HG03575 (cell line): Measurements from ENCODE around the gene NCS1.
A peak's percentile ranks its signal among the peaks of the same experiment; 100 is the strongest.

Experiments
- ATAC-seq: cut with Tn5 transposase; IDR thresholded peaks from one replicate; pipeline ENCODE4 v1.9.1; 2021; ENCODE audit not compliant: unreplicated experiment, insufficient number of reproducible peaks, low FRiP score; ENCODE audit errors: extremely low read depth

The NCS1 gene

DNA sequence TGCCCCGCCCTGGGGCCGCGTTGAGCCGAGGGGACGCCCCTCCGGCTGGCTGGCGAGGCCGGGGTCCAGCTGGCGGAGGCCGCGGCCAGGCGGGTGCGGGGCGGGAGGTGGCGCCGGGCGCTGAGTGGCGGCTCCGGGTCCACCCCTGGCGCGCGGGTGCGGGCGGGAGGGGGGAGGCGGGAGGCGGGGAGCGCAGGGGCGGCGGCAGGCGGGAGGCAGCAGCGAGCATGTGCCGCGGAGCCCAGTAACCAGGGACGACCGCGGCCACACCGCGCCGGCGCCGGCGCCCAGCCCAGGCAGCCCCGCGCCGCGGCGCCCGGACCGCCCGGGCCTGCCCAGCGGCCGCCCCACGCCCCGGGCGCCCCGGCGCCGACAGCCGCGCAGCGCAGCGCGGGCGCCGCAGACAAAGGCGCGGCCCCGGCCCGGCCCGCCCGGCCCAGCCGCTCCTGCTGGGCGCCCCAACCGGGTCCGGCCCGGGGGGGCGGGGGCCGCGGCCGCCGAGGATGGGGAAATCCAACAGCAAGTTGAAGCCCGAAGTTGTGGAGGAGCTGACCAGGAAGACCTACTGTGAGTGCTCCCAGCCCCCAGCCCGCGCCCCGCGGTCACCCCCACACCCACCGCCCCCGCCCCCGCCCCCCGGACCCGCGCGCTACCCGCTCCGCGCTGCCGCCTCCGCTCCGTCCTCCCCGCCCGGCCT lies at the start of gene NCS1:
NCS1 (plus strand) TSS at position 244 of the 697 bp plus-strand sequence; CDS start at position 504, 260 bp downstream.
- no peak for ATAC-seq

DNA sequence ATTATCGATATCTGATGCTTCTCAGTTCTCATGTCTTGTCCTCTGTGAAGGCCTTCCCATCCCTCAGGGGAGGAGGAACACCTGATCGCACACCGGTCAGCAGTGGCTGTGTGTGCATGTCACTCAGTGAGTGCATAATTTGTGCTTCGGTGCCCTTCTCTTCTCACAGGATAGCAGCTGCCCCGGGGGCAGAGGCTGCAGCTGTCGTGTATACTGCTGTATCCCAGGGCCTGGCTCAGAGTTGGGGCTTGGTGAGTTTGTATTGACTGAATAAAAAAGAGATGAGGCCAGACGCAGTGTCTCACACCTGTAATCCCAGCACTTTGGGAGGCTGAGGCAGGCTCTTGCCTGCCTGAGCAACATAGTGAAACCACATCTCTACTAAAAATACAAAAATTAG lies 49.7 kb upstream of the NCS1 start:
- ATAC-seq = no peak

DNA sequence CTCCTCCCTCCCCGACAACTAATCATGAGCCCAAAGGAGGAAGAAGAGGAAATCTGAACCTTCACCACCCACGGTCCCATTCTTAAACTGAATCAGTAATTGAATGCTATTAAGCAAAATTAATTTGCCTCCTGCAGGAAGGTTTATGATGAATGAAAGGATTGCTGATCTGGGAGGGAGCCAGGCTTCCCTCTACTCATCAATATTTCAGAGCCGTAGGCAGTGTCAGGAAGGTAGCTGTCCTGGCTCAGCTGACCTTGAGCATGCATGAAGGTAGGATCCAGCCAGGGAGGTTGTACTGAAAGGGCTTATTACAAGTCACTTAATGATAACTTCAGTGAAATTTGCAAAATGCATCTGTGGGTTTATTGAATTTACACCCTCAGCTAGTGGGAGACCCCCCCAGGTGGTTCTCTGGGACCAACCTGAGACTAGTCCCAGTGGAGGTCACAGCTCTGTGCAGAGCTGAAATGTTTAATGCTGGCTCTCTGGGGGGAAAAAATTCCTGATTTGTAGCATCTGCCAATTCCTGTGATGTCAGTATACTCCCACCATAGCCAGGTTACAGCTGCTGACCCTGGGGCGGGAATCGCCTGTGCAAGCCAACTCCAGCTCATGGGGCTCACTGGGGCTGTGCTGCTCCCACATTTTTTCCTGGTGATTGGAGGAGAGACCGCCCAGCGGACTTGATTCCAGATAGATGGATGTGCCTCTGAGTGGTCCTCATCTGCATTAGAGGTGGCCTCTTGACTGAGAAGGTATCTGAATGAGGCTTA lies 47.9 kb upstream of the NCS1 start:
- no peak for ATAC-seq

DNA sequence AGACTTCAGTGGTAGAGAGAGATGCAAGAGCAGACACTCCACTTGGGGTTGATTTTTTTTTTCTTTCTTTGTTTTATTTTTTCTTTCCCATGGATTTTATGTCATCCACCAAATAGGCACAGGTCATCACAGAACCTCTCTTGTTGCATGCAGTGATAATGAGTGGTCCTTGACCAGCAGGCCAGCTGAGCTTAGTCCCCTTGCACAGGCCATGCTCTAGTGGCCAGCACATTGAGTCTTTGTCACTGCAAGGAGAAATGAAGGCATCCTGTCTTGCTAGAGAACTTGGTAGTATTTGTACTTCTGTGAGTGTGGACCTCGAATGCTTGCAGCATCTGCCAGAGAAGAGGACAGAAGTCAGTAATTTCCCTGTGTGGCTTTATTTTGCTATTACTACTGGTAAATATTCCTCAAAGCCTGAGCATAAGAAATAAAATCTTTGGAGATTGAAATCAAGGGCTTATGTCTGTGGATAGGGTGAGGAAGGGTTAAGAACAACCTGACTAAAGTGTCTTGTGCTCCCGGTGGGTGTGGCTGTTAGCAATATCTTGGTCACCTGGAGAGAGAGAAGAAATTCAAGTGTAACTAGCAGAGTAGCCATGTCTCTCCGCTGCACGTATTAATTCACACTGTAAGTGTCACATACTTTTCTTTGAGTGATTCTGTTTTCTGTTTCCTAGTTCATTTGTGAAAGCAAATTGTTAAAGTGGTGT lies 45.3 kb upstream of the NCS1 start:
- no peak for ATAC-seq

DNA sequence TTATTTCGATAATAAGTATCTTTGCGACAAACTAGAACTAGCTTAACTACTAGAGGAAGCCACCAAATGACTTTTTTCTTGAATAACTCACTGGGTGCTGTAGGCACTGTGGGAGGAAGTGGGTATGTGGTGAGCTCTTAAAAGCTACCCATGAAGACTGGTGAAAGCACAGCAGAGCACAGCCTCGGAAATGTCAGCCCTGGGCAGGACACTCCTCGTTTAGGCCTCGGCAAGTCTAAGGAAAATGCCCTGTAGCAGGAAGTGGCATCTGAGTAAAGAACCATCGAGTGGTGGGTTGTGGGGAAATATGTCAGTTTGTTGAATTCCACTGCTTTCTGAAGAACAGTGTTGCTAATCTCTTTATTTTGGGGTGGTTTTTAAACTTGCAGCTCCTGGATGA lies 44.0 kb upstream of the NCS1 start:
- ATAC-seq = no peak

DNA sequence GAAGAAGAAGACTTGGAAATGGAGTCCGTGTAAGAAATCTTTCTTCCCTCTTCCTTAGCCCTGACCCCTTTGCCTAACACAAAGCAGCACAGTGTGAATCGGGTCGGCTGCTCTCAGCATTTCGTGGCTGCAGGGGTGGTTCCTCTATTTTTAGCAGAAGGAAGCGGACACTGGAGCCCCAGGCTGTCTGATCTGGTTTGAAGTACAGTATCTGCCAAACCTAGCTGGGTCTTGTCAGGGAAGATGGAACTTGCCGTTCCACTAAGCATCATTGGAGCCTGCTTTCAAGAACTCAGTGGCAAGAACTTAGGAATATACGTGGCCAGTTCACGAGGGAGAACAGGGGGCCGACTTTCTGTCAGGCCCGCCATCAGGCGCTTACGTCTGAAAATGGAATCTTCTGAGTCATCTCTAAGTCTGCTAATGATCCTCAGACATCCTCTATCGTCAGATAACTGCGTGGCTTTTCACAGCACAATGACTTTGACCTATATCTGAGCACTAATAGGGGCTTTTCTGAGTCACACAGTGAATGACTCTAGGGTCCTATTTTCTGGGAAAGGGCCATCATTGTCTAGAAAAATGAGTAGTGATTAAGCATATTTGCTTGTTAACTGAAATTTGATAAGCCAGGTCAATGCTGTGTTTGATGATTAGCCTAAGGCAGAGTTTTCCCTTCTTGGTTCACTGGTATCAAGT lies 43.3 kb upstream of the NCS1 start:
- ATAC-seq = peak; percentile 45

DNA sequence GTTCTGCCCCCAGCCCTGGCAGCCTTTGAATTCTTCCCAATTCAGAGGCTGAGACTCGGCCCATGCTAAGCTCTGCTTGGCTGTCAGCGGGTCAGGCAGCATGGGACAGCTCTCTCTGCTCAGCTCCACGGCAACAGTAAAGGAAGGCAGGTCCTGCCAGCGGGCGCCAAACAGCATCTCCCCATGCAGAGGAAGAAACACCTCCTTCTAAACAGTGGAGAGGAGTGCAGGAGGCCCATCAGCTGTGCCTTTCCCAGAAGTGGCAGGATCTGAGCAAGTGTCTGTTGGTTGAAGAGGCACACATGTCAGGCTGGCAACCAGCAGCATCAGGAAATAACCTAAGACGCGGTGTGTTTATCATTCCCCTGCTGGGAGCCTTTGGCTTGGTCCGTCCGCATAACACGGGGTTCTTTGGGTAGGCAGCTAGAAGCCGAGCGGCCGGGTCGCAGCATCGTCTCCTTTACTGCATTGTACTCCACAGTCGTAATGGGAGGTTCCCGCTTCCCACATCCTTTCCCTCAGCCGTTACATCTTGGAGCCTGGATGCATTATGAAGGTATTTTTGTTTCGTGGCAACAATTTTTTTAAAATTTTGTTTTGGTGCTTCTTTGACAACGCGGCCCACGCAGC lies 42.7 kb upstream of the NCS1 start:
- ATAC-seq = no peak

DNA sequence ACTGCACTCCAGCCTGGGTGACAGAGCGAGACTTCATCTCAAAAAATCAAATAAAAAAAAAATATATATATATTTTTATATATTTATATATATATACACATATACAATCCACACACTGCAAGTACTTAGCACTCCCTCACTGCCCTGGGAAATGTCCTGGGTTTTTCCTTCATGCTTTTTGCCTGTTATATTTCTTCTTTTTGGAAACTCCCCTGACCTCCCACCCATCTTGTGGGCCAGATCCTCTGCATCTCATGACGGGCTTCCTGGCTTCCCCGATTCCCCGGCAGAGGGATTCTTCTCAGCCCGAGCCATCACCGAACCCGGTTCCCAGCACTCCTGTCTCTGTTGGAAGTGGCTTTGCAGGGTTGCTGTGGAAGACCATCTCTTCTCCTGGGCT lies 39.5 kb upstream of the NCS1 start:
- ATAC-seq = no peak

DNA sequence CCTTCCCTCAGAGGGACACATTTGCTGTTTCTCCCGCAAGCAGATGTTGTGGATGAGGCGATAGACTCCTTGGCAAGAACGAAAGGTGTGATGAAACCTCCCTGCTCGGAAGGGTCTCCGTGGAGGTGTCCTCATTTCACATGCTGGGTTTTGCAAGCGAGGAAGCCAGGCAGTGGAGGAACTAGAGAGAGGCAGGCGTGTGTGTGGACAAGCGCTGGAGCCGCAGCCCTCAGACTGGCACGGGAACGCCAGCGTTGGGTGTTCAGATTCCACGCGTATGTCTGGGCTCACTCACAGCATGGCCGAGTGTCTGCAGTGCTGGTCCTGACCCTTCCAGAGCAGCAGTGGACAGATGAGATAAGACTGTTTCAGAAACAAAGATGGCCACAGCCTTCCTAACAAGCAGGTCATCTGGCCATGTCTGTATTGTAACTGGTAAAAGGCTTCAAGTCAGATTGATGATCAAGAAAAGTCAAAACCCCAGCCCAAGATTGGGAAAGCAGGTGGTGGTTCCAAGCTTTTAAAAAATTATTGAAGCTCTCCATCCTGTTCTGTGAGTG lies 35.0 kb upstream of the NCS1 start:
- no peak for ATAC-seq

DNA sequence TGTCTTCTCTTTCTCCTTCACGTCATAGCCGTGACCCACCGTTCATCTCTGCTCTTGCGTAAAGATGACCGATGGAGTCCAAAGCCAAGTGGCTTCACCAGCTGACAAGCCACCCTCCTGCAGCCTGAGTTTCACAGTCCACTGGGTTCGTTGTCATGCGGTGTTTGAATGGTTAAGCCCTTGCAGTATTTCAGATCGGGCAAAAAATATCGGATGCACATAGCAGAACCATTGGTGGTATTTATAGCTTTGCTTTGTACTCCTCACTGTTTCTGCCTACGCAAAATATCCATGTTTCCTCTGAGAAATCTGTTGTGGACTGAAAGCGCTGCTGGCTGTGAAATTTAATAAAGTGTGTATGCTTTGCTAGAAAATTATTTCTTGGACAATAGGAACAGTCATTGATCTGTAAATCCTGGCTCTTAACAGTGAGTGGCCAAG lies 34.5 kb upstream of the NCS1 start:
- ATAC-seq = no peak

DNA sequence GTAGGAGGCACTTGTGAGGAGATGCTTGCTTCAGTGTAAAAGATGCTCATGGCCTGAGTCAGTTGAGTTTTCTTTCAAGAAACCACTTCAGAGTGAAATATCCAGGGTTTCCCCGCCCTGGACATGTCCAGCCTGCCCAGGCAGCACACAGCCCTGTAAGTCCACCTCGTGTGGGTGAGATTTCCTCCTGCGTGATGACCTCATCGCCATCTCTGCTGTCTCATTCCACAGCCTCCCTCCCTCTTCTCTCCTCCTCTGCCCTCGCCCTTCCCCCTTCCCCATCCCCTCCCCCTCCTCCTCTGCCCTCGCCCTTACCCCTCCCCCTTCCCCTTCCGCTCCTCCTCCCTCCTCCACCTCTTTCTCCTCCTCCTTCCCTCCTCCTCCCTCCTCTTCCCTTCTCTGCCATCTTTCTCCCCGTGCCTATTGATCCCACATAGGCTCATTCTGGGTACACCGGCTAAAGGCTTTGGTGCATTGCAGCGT lies 34.0 kb upstream of the NCS1 start:
- no peak for ATAC-seq

DNA sequence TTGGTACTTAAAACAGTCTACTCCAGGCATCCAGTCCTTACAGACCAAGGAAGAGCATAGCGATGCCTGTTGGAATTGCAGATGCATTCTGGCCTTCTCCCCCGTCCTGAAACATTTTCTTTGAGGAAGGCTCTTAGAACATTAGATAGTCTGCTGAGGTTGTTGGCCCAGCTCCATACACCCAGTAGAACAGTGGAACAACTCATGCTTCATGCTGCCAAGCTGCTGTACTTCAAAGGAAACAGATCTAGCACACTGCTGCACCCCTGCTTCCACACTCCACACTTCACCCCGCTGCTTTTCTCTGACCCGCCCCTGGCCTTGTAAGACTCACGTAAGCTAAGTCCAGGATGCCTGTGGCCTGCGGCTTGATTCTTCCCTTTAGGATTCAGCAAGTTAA lies 33.4 kb upstream of the NCS1 start:
- no peak for ATAC-seq

DNA sequence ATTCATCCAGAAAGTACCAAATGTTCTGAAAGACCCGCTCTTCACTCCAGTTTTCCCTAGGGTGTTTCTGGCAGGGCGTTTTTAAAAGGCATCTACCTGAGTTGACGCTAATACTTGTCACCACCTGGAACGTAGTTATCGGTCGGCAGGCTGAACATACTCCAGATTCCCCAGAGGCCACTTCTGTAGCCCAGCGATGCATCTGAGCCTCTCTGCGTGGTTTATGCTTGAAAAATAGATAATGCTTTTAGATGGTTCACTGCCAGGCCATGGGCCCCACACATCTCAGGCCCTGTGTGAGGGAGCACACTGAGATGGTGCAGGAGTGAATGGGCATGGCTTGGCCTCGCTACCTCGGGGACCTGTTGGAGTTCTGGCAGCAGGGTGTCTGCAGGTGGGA lies 33.0 kb upstream of the NCS1 start:
- no peak for ATAC-seq

DNA sequence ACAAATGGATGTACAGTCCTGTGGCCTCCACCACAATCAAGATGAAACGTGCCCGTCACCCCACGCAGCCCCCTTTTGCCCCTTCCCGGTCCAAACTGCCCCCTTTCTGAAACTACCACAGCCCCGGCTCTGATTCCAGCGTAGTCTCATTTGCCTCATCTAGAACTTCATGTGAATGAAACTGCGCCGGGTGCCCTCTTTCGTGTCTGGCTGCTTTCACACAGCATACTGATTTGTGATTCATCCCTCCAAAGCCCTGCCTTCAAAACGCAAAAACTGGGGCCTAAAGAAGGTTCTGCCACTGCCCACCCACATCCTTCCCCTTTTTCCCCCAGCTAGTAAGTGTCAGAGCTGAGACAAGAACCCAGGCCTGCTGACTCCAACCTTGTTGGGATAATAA lies 31.5 kb upstream of the NCS1 start:
- ATAC-seq = no peak

DNA sequence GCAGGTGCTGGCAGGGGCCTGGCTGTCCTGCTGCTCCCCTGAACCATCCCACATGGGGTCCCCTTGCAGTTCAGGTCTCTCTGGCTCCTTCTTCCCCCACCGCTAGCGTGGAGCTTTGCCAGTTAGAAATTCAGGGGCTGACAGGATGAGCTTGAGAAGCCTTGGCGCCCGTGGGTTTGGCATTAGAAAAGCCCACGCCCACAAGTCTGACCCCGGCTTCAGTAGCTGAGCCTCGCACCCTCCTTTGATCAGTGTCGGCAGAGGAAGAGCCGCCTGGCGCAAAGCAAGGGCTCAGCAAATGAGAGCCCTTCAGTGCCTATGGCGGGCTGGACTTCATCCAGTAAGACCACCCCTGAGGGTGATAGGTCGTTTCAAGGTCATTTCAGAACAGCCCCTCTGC lies 30.1 kb upstream of the NCS1 start:
- ATAC-seq = no peak

DNA sequence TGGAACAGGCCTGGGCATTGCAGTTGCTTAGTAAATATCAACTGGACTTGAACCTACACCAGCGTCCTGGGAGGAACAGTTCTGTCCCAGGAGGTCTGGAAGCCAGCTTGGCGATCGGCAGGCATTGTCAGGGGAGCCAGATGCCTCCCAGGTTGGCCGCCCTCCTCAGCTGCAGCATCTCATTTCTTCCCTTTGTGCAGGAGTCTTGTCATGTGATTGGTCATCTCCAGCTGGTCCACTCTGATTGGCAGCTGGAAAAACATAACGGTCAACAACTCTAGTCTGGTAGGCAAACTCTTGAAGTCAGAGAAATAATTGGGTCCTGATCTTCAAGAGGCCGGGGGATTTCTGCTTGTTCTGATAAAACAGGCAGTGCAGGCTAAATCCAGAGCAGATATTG lies 29.6 kb upstream of the NCS1 start:
- ATAC-seq = no peak

DNA sequence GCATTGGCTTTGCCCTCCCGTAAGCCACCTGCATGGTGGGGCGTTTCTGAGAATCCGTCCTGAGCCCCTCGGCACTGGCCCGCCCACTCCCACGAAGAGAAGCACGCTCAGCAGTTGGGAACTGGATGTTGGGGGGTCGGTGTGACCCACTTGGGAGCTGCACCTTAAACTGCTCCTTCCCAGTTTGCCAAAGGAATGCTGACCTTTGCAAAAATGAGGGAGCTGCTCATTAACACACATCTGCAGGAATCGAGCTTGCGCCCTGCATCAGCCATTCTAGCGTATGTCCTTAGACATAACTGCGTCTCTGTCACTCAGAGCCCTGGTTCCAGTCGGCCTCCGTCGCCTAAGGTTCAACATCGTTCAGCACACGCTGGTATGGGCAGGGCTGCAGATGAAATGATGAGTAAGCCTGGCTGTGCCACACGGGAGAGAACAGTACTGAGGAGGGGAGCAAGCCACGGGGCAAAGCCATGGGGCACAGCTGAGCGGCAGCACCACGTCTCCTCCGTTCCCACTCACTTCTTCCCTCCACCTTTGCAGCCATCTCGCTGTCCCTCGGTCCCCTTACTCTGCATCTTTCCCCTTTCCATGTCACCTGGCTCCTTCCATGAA lies 28.8 kb upstream of the NCS1 start:
- ATAC-seq = no peak

DNA sequence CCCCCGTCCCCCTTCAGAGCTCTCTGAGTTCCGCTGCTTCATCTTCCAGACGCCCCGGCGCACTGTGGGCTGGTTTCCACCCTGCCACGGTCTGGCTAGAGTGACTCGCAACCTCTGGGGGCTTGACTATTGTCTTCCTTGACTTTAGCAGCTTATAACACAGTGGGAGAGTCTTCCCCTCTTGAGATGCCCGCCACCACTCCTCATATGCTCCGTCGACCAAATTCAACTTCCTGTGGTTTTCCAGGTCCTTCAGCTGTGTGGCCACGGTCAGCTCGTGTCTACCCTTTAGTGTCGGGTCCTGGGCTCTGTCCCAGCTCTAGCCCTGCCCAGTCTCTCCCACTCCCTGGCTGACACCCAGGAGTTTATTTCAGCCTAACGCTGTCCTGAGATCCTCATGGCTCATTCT lies 28.2 kb upstream of the NCS1 start:
- ATAC-seq = no peak
